A549 (cell line): ENCODE results near the gene HNRNPUL1. TPM values are rescaled to one million over a fixed set of nuclear protein-coding genes. Genes with fewer than 3 reads are reported as not detected.

Source experiments
- ATAC-seq, 2 experiments: fragments of 200-7000 bp in 1 of 2; fragments of >200 bp in 1 of 2; cut with Nextera tagmentation in 1 of 2; cut with Tn5 transposase in 1 of 2; 3 replicates each; pipeline versions ENCODE4 v1.8.0 to v1.9.1; 2018 to 2020; ENCODE audit warnings: mild to moderate bottlenecking in 1 of 2, moderate library complexity in 1 of 2
- CTCF ChIA-PET: fragments of 300-600 bp; sonication (Branson Sonifier 250); formaldehyde crosslinking; extraction: SDS; loops from one replicate; lab custom pipeline; 2021; ENCODE audit warnings: antibody characterized with exemption, inconsistent platforms; lab: Yijun Ruan, JAX
- POLR2A ChIA-PET: fragments of 350-600 bp; formaldehyde crosslinking; extraction: SDS; loops from one replicate; lab custom pipeline; 2021; ENCODE audit warnings: antibody characterized with exemption, inconsistent platforms; lab: Yijun Ruan, JAX
- DNase-seq, 2 experiments: peaks; one replicate each; pipeline versions ENCODE4 v3.0.0 to v3.0.0-alpha.2; 2011 to 2016; ENCODE audit warnings: low read depth in 1 of 2, low spot score in 1 of 2
- FAIRE-seq: peaks from 2 replicates; lab custom pipeline; 2011; peaks lifted over from hg19 to GRCh38; lab: Jason Lieb, UNC
- H3K27ac ChIP-seq, 2 experiments: fragments of >200 bp; sonication (Bioruptor Twin); formaldehyde crosslinking; 3 replicates each; pipeline ENCODE4 v1.5.1; 2016 to 2017
- H3K4me1 ChIP-seq: fragments of >200 bp; sonication (Bioruptor Twin); formaldehyde crosslinking; 3 replicates; pipeline ENCODE4 v1.6.1; 2016
- H3K4me2 ChIP-seq: fragments of >200 bp; sonication (Bioruptor Twin); formaldehyde crosslinking; 3 replicates; pipeline ENCODE4 v1.6.1; 2016
- H3K4me3 ChIP-seq: fragments of >200 bp; sonication (Bioruptor Twin); formaldehyde crosslinking; 3 replicates; pipeline ENCODE4 v1.5.1; 2016
- H3K9me3 ChIP-seq: fragments of >200 bp; sonication (Bioruptor Twin); formaldehyde crosslinking; 3 replicates; pipeline ENCODE4 v1.6.1; 2016
- ATOH8 ChIP-seq: fragments of 250-450 bp; sonication (Bioruptor Pico); IDR thresholded peaks from 2 replicates; pipeline ENCODE4 v1.5.0; 2020; ENCODE audit warnings: low read depth, mild to moderate bottlenecking, moderate library complexity
- CHD4 ChIP-seq: fragments of 200-600 bp; sonication (generic); IDR thresholded peaks from 2 replicates; pipeline ENCODE4 v1.6.1; 2016; ENCODE audit warnings: antibody characterized with exemption, mild to moderate bottlenecking, borderline replicate concordance
- EHF ChIP-seq: fragments of 250-450 bp; sonication (Bioruptor Pico); IDR thresholded peaks from 2 replicates; pipeline ENCODE4 v1.5.0; 2020; ENCODE audit warnings: mild to moderate bottlenecking
- EP300 ChIP-seq, 2 experiments: fragments of >200 bp; sonication (Bioruptor Twin); formaldehyde crosslinking; IDR thresholded peaks; 2 replicates in 1 of 2; 3 replicates in 1 of 2; pipeline ENCODE4 v1.6.1; 2016 to 2017
- HEYL ChIP-seq: fragments of 250-450 bp; sonication (Bioruptor Pico); IDR thresholded peaks from 2 replicates; pipeline ENCODE4 v1.8.0; 2021; ENCODE audit warnings: mild to moderate bottlenecking, moderate library complexity
- HOXA7 ChIP-seq: fragments of 250-450 bp; sonication (Bioruptor Pico); IDR thresholded peaks from 2 replicates; pipeline ENCODE4 v1.5.0; 2020; ENCODE audit warnings: mild to moderate bottlenecking, moderate library complexity
- JUN ChIP-seq, 2 experiments: fragments of >200 bp; sonication (Bioruptor Twin); formaldehyde crosslinking; IDR thresholded peaks; 2 replicates in 1 of 2; 3 replicates in 1 of 2; pipeline ENCODE4 v1.6.1; 2016 to 2017
- PBX3 ChIP-seq: IDR thresholded peaks from 2 replicates; pipeline ENCODE4 v1.6.1; 2012
- POLR2A ChIP-seq: IDR thresholded peaks from 2 replicates; pipeline ENCODE4 v1.6.1; 2012; ENCODE audit warnings: mild to moderate bottlenecking, low read length
- RFX5 ChIP-seq: fragments of 450-650 bp; IDR thresholded peaks from 2 replicates; pipeline ENCODE4 v1.7.1; 2014; ENCODE audit warnings: antibody characterized with exemption, mild to moderate bottlenecking, moderate library complexity
- SREBF2 ChIP-seq: fragments of 450-650 bp; IDR thresholded peaks from 2 replicates; pipeline ENCODE4 v1.6.1; 2014; ENCODE audit warnings: mild to moderate bottlenecking, moderate library complexity
- USF2 ChIP-seq: fragments of 450-650 bp; IDR thresholded peaks from 2 replicates; pipeline ENCODE4 v1.6.1; 2014; ENCODE audit warnings: antibody characterized with exemption
- ZC3H11A ChIP-seq: fragments of 450-650 bp; IDR thresholded peaks from 2 replicates; pipeline ENCODE4 v1.6.1; 2014; ENCODE audit warnings: antibody characterized with exemption, mild to moderate bottlenecking
- WGBS: methylation state at CpG from one replicate; pipeline ENCODE4 v1.1.6; 2017; ENCODE audit errors: missing lambda C conversion rate; 5-methylcytosine and 5-hydroxymethylcytosine counted together
- polyA plus RNA-seq, 4 experiments: library from polyadenylated mRNA; depleted of rRNA in 3 of 4; stranded (reverse); fragments of >200 nt; fragmentation: RNase III in 1 of 4; extraction: RNeasy Plus Mini Kit Qiagen cat#74134 plus additional on column Dnase treatment in 1 of 4; gene quantifications; 2 replicates in 3 of 4; 3 replicates in 1 of 4; pipeline ENCODE4 v1.2.3, GENCODE V29; 2011 to 2017

Gene HNRNPUL1
- polyA plus RNA-seq, 2 of the 4 experiments (the other 2 are of a cell fraction): 89.5 to 278 TPM

GRCh38 chr19:41325640-41325946 lies 61.4 kb downstream of the HNRNPUL1 start:
- ChIA-PET CTCF (interaction anchor here (1.2 to 18.6 kb wide), 7 partner anchors 13 to 245 kb away, joined by 3 to 295 read pairs (median 33); partner anchors contain the start of genes CCDC97 and TGFB1), POLR2A (interaction anchor here (0.6 to 4.9 kb wide), 4 partner anchors 15 to 84 kb away, joined by 5 to 32 read pairs (median 14); partner anchors contain the start of genes B9D2, CCDC97 and TGFB1)
- 55% methylated on average over 10 of the region's 10 CpGs for WGBS
- H3K4me1 ChIP-seq: peaks cover 79% of the 10 kb centered on the region
- H3K4me2 ChIP-seq: peak overlapping the region; percentile 62
- FAIRE-seq (no peak), ATAC-seq (no peak), DNase-seq (no peak)
- peak overlapping the region; percentile 81 to 91 for H3K27ac ChIP-seq
- no peaks in the 10 kb centered on the region for H3K9me3 ChIP-seq
- H3K4me3 ChIP-seq: no peak overlapping the region
- TF ChIP-seq USF2 (no peak), PBX3 (0 out of 2 replicates have a peak, but pooled peaks have one; percentile 39)

- Histone ChIP-seq H3K4me2 (peak overlapping the region; percentile 62), H3K9me3 (no peaks in the 10 kb centered on the region), H3K4me1 (peaks cover 79% of the 10 kb centered on the region), H3K4me3 (no peak overlapping the region), H3K27ac (peak overlapping the region; percentile 81 to 91)
- TF ChIP-seq EP300 (IDR thresholded peaks at IDR 0.05): no peak
- peak; percentile 31 for TF ChIP-seq POLR2A
- TF ChIP-seq CHD4: no peak
- TF ChIP-seq SREBF2: no peak
- TF ChIP-seq EHF: no peak
- no peak for TF ChIP-seq HEYL (CRISPR knock-in tag)
- TF ChIP-seq HOXA7 (CRISPR knock-in tag): 0 out of 2 replicates have a peak, but pooled peaks have one; percentile 19
- TF ChIP-seq RFX5: no peak
- ChIA-PET CTCF (interaction anchor here (1.7 to 18.6 kb wide), 7 partner anchors 12 to 64 kb away, joined by 4 to 295 read pairs (median 50); partner anchors contain the start of genes CCDC97 and TGFB1), POLR2A (interaction anchor here (1.4 to 4.9 kb wide), 3 partner anchors 26 to 38 kb away, joined by 5 to 32 read pairs (median 23); partner anchors contain the start of genes B9D2 and TGFB1)
- 72% methylated on average over 28 of the region's 30 CpGs for WGBS
- FAIRE-seq (no peak), DNase-seq (no peak), ATAC-seq (no peak)
Measured at GRCh38 chr19:41325947-41326706, 62.0 kb downstream of the HNRNPUL1 start.

- 69% methylated on average over 13 of the region's 13 CpGs for WGBS
Measured at GRCh38 chr19:41327076-41327575, 63.0 kb downstream of the HNRNPUL1 start.

More at GRCh38 chr19:41327076-41327575, 63.0 kb downstream of the HNRNPUL1 start:
- Histone ChIP-seq H3K27ac (peak overlapping the region; percentile 53 to 91), H3K9me3 (no peaks in the 10 kb centered on the region), H3K4me1 (peaks cover 69% of the 10 kb centered on the region), H3K4me2 (peak overlapping the region; percentile 54), H3K4me3 (no peak overlapping the region)
- peak; percentile 8; the same call in 1 of the 2 replicates for TF ChIP-seq ATOH8 (CRISPR knock-in tag)
- TF ChIP-seq JUN (IDR thresholded peaks at IDR 0.05): peak in 1 of 2 experiments; percentile 34; a peak in 1 of 5 replicates
- TF ChIP-seq ZC3H11A: no peak
- DNase-seq (no peak), ATAC-seq (no peak), FAIRE-seq (no peak)
- ChIA-PET POLR2A (interaction anchor here (1.0 to 2.1 kb wide), 5 partner anchors 25 to 112 kb away, joined by 3 to 6 read pairs (median 5); partner anchors contain the start of genes B9D2, DMAC2 and HNRNPUL1), CTCF (interaction anchor here (0.6 to 23.9 kb wide), 9 partner anchors 6 to 245 kb away, joined by 3 to 295 read pairs (median 18); partner anchors contain the start of genes CCDC97 and TGFB1)
